Heart left ventricle (tissue), 16 donors: ENCODE measurements around the gene CCDC154. TPM values are rescaled to one million over a fixed set of nuclear protein-coding genes. Genes with fewer than 3 reads are reported as not detected.

Source experiments
- ATAC-seq, 4 donors: fragments of 200-7000 bp; cut with Tn5 transposase; one replicate each; pipeline ENCODE4 v1.9.1; 2020 to 2022; ENCODE audit warnings: moderate library complexity in 4 of 4, mild to moderate bottlenecking in 3 of 4, moderate number of reproducible peaks in 1 of 4
- DNase-seq, 5 donors: peaks; one replicate each; pipeline ENCODE4 v3.0.0-alpha.2; 2020
- H3K27ac ChIP-seq, 12 donors: fragments of 200-600 bp; sonication (generic) in 4 of 12; one replicate each; pipeline versions ENCODE4 v1.5.0 to v1.8.0; 2016 to 2022; ENCODE audit warnings: mild to moderate bottlenecking in 2 of 12
- H3K27me3 ChIP-seq, 9 donors: fragments of 200-600 bp; sonication (generic) in 2 of 9; one replicate each; pipeline versions ENCODE4 v1.5.1 to v1.8.0; 2016 to 2022; ENCODE audit warnings: mild to moderate bottlenecking in 3 of 9
- H3K36me3 ChIP-seq, 9 donors: fragments of 200-600 bp; sonication (generic) in 2 of 9; one replicate each; pipeline versions ENCODE4 v1.5.0 to v1.8.0; 2018 to 2022; ENCODE audit warnings: mild to moderate bottlenecking in 2 of 9
- H3K4me1 ChIP-seq, 12 donors: fragments of 200-600 bp; sonication (generic) in 4 of 12; one replicate each; pipeline versions ENCODE4 v1.5.0 to v1.8.0; 2016 to 2022; ENCODE audit warnings: mild to moderate bottlenecking in 3 of 12
- H3K4me3 ChIP-seq, 12 donors: fragments of 200-600 bp; sonication (generic) in 4 of 12; one replicate each; pipeline versions ENCODE4 v1.5.0 to v1.8.0; 2017 to 2022; ENCODE audit warnings: mild to moderate bottlenecking in 9 of 12, moderate library complexity in 4 of 12
- H3K9me3 ChIP-seq, 12 donors: fragments of 200-600 bp; sonication (generic) in 4 of 12; one replicate each; pipeline versions ENCODE4 v1.5.0 to v1.8.0; 2016 to 2022; ENCODE audit warnings: mild to moderate bottlenecking in 1 of 12
- CTCF ChIP-seq, 12 donors: fragments of 200-600 bp; sonication (generic) in 4 of 12; IDR thresholded peaks; one replicate each; pipeline versions ENCODE4 v1.5.0 to v1.8.0; 2018 to 2022; ENCODE audit warnings: antibody characterized with exemption in 12 of 12, mild to moderate bottlenecking in 5 of 12
- POLR2A ChIP-seq, 2 donors: fragments of 450-650 bp; IDR thresholded peaks; one replicate each; pipeline ENCODE4 v1.6.1; 2017; ENCODE audit warnings: antibody characterized with exemption in 2 of 2, mild to moderate bottlenecking in 2 of 2, moderate library complexity in 2 of 2
- WGBS, 4 donors: extraction: QIAGEN DNeasy Blood & Tissue Kit in 2 of 4; methylation state at CpG; one replicate each; pipeline versions ENCODE4 v1.1.5 to v1.1.7; 2013 to 2018; 5-methylcytosine and 5-hydroxymethylcytosine counted together
- intact Hi-C, 10 donors: fragments of 100-400 bp; cut with DNase I; formaldehyde crosslinking; loops; one replicate each; pipeline versions ENCODE4 v1.11.1 to v1.14.2; 2022
- polyA plus RNA-seq, 2 donors: library from polyadenylated mRNA; stranded (reverse); fragments of 200-250 nt; gene quantifications; one replicate each; pipeline ENCODE4 v1.2.3, GENCODE V29; 2013
- total RNA-seq, 9 donors: library from RNA; depleted of rRNA in 2 of 9; stranded (reverse); fragments of >200 nt in 2 of 9; fragmentation: NEBNext Ultra II Directional in 3 of 9; extraction: Animal tissue kit (Norgen Biotek cat#: 25700) in 3 of 9; gene quantifications; one replicate each; pipeline versions ENCODE4 v1.1.0 to v1.2.4, GENCODE V29; 2016 to 2023
- donor health status: ischemic (EF 13 %, LVEDD 7.1; RV severe dilation, severe dysfunction).
- donor health status: healthy with polysubstance abuse.
- donor health status: DM: no; HTN: yes; CAD: no.
- donor health status: DM: no; HTN: no; CAD: no.
- donor health status: ischemic (EF 25% LVEDD 6.9; RV normal size, moderate dysfunction).
- donor health status: ischemic (EF 25% LVEDD 5.7; RV mildly dilated, moderate dysfunction).
- donor health status: healthy.
- donor health status: DM: yes; HTN: yes; CAD: no.
- donor health status: ischemic (EF 35%, LVEDD 5.7; RV mildly dilated, moderate dysfunction).
- donor health status: nonischemic (EF 11% LVEDD 7.7; RV severe dilation, severe dysfunction).
- donor health status: DM: yes; HTN: yes; CAD: no.
- donor health status: PGD.
- donor health status: ischemic (EF 29% LVEDD 5.4; RV normal size, mild dysfunction).
- donor health status: nonischemic (EF 23%, LVEDD 6.1; RV moderate dilation, normal function).

The CCDC154 gene
- total and polyA plus RNA-seq, 11 donors = 0.14 to 1.5 (median 0.68) TPM; not detected in 2

GRCh38 chr16:1488054-1488601, 43.8 kb upstream of the CCDC154 start:
- no peak for ATAC-seq
- intact Hi-C loops = no loop called here
- Histone ChIP-seq H3K9me3 (no peaks in the 10 kb centered on the region), H3K36me3 (no peaks in the 10 kb centered on the region), H3K27me3 (no peaks in the 10 kb centered on the region), H3K27ac (no peak overlapping the region), H3K4me3 (no peak overlapping the region), H3K4me1 (peaks cover 0 to 13% (median 6%) of the 10 kb centered on the region in 12 donors)
- WGBS, 4 donors = 80 to 88% (median 87%) methylated on average over 11 to 24 of the region's 24 CpGs
- peak in 1 of 5 donors; percentile 51 for DNase-seq
- no peak for TF ChIP-seq POLR2A (IDR thresholded peaks at IDR 0.05)

- H3K4me3 ChIP-seq = no peak overlapping the region
- peak in 1 of 4 donors; percentile 17 for ATAC-seq
- no peaks in the 10 kb centered on the region for H3K27me3 ChIP-seq
- H3K9me3 ChIP-seq = no peaks in the 10 kb centered on the region
- intact Hi-C loops = no loop called here
- peak in 1 of 5 donors; percentile 53 for DNase-seq
- TF ChIP-seq CTCF (IDR thresholded peaks at IDR 0.05) (no peak), POLR2A (IDR thresholded peaks at IDR 0.05) (no peak)
- H3K4me1 ChIP-seq = peaks cover 0 to 9% (median 2%) of the 10 kb centered on the region in 12 donors
- no peak overlapping the region for H3K27ac ChIP-seq
- no peaks in the 10 kb centered on the region for H3K36me3 ChIP-seq
- 86 to 91% (median 89%) methylated on average over 26 to 39 of the region's 39 CpGs for WGBS, 4 donors
Measured at GRCh38 chr16:1487395-1488053, 43.2 kb upstream of the CCDC154 start.

GRCh38 chr16:1486551-1487390, 42.4 kb upstream of the CCDC154 start:
- DNase-seq = peak in 1 of 5 donors; percentile 42
- WGBS, 4 donors = 81 to 82% (median 82%) methylated on average over 24 to 33 of the region's 33 CpGs
- Histone ChIP-seq H3K4me3 (no peak overlapping the region), H3K9me3 (no peaks in the 10 kb centered on the region), H3K4me1 (peaks cover 0 to 6% (median 0%) of the 10 kb centered on the region in 12 donors), H3K27me3 (no peaks in the 10 kb centered on the region), H3K27ac (no peak overlapping the region), H3K36me3 (no peaks in the 10 kb centered on the region)
- intact Hi-C loops = no loop called here
- no peak for TF ChIP-seq CTCF (IDR thresholded peaks at IDR 0.05)
- peak in 1 of 4 donors; percentile 13 for ATAC-seq

- peaks cover 0 to 6% (median 0%) of the 10 kb centered on the region in 12 donors for H3K4me1 ChIP-seq
- intact Hi-C loops = no loop called here
- H3K9me3 ChIP-seq = no peaks in the 10 kb centered on the region
- no peaks in the 10 kb centered on the region for H3K36me3 ChIP-seq
- DNase-seq = peak in 1 of 5 donors; percentile 60
- H3K4me3 ChIP-seq = no peak overlapping the region
- TF ChIP-seq POLR2A (IDR thresholded peaks at IDR 0.05) (no peak), CTCF (IDR thresholded peaks at IDR 0.05) (no peak)
- no peaks in the 10 kb centered on the region for H3K27me3 ChIP-seq
- 87 to 92% (median 90%) methylated on average over 19 to 40 of the region's 40 CpGs for WGBS, 4 donors
- H3K27ac ChIP-seq = no peak overlapping the region
- ATAC-seq = no peak
Measured at GRCh38 chr16:1485847-1486496, 41.6 kb upstream of the CCDC154 start.
